NCI-H526 (cell line): ENCODE data around the gene TRAF3IP3.
"Not testable (repeated sequence)": the region's sequence is repeated elsewhere in the genome, so short reads cannot be mapped to it uniquely, and the experiment has no call there.

Experiments
- DNase-seq, 2 experiments: peaks; one replicate each; lab custom pipeline; 2025; lab: John Stamatoyannopoulos, UW

TRAF3IP3 gene

GRCh38 chr1:209768354-209768774 lies 12.5 kb downstream of the TRAF3IP3 start:
- DNase-seq = no peak

- no peak for DNase-seq
Measured at GRCh38 chr1:209769171-209769904, 13.5 kb downstream of the TRAF3IP3 start.

GRCh38 chr1:209769971-209770370 lies 14.1 kb downstream of the TRAF3IP3 start:
- no peak for DNase-seq

GRCh38 chr1:209770636-209771415 lies 15.0 kb downstream of the TRAF3IP3 start:
- DNase-seq = no peak

GRCh38 chr1:209772126-209772525 lies 16.3 kb downstream of the TRAF3IP3 start:
- DNase-seq = no peak

GRCh38 chr1:209774592-209774991 lies 18.7 kb downstream of the TRAF3IP3 start:
- no peak for DNase-seq

- DNase-seq = no peak
Measured at GRCh38 chr1:209775678-209776077, 19.8 kb downstream of the TRAF3IP3 start.

GRCh38 chr1:209777587-209777986 lies 21.7 kb downstream of the TRAF3IP3 start:
- DNase-seq = no peak

- no peak for DNase-seq
Measured at GRCh38 chr1:209778102-209778501, 22.2 kb downstream of the TRAF3IP3 start.

- DNase-seq = no peak
Measured at GRCh38 chr1:209780268-209780667, 24.4 kb downstream of the TRAF3IP3 start.

- DNase-seq = no peak
Measured at GRCh38 chr1:209783386-209783785, 27.5 kb downstream of the TRAF3IP3 start.

- peak; percentile 90 to 96 for DNase-seq
Measured at GRCh38 chr1:209784265-209785169, 28.7 kb downstream of the TRAF3IP3 start, which contains the start of gene C1orf74. TSS of gene C1orf74 (minus strand) at chr1:209784559. CDS start at chr1:209783634, 925 bp downstream.

- no peak for DNase-seq
Measured at GRCh38 chr1:209785592-209785991, 29.7 kb downstream of the TRAF3IP3 start.

GRCh38 chr1:209786146-209786545 lies 30.3 kb downstream of the TRAF3IP3 start:
- DNase-seq = no peak

GRCh38 chr1:209787551-209787950 lies 31.7 kb downstream of the TRAF3IP3 start:
- no peak for DNase-seq

GRCh38 chr1:209789245-209789644 lies 33.4 kb downstream of the TRAF3IP3 start:
- DNase-seq = no peak

GRCh38 chr1:209790286-209791193 lies 34.7 kb downstream of the TRAF3IP3 start:
- no peak for DNase-seq

GRCh38 chr1:209791920-209792319 lies 36.1 kb downstream of the TRAF3IP3 start:
- DNase-seq = no peak

GRCh38 chr1:209793711-209794110 lies 37.9 kb downstream of the TRAF3IP3 start:
- not testable (repeated sequence) for DNase-seq

GRCh38 chr1:209797978-209798639 lies 42.3 kb downstream of the TRAF3IP3 start:
- DNase-seq = no peak
